HEK293 (cell line): ENCODE results near the gene DNAJA3.

Source experiments
- HOXA7 ChIP-seq: sonication (generic); formaldehyde crosslinking; IDR thresholded peaks from 2 replicates; pipeline ENCODE4 v1.8.1; 2022; ENCODE audit warnings: missing genetic modification reagents, borderline replicate concordance
- YY1 ChIP-seq: fragments of 450-650 bp; formaldehyde crosslinking; IDR thresholded peaks from 2 replicates; pipeline ENCODE4 v1.5.1; 2018; ENCODE audit warnings: missing biosample characterization, missing genetic modification characterization
- ZNF404 ChIP-seq: fragments of 450-650 bp; formaldehyde crosslinking; IDR thresholded peaks from 2 replicates; pipeline ENCODE4 v1.5.1; 2017; ENCODE audit warnings: missing biosample characterization, missing genetic modification characterization
- ZNF792 ChIP-seq: fragments of 450-650 bp; formaldehyde crosslinking; IDR thresholded peaks from 2 replicates; pipeline ENCODE4 v1.5.1; 2016; ENCODE audit warnings: missing biosample characterization, missing genetic modification characterization
- TF ChIP-seq, protein P1 (sequence below): fragments of 450-650 bp; formaldehyde crosslinking; IDR thresholded peaks from 2 replicates; pipeline ENCODE4 v1.5.1; 2016; ENCODE audit warnings: missing biosample characterization, missing genetic modification characterization
- TF ChIP-seq, protein P2 (sequence below): fragments of 450-650 bp; formaldehyde crosslinking; IDR thresholded peaks from 2 replicates; pipeline ENCODE4 v1.5.1; 2016; ENCODE audit warnings: missing biosample characterization, missing genetic modification characterization

DNA sequence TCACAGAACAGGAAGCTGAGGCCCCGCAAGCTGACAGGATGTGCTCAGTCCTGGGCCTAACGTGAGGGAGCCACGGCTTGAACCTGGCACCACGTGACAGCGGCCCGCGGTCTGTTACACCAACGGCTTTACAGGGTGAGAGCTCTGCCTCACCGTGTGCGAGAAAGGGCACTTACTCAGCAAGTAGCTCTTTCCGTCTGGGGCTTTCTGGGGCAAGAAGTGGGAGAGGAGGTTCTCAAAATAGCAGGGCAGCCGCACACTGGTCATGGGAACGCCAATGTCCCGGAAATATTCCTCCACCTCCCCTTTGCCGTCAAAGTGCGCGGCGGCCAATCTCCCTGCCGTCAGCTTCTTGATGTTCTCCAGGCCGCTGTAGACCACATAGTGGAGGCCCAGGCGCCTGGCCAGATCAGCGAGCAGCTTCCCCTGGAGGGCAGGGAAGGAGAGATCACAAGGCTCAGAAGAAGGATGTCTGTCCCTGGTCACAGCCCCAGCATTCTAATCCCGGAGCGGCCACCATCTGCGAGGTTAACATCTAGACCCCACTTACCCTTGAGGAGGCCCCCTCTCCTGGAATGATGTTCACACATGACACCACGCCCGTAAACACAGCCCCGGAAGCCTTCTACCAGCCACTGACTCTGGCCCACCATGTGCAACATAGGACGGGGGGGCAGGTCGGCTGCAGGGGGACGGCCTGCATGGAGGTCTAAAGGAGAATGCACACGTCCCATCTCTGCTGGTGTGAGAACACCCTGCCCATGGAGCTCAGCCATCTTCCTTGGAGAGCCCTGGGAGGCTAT lies 40.5 kb downstream of the DNAJA3 start:
- TF ChIP-seq ZNF792 (tag by site-specific recombination) (no peak), ZNF404 (no peak), YY1 (tag by site-specific recombination) (no peak), HOXA7 (CRISPR knock-in tag) (no peak)
- TF ChIP-seq, protein P1, sequence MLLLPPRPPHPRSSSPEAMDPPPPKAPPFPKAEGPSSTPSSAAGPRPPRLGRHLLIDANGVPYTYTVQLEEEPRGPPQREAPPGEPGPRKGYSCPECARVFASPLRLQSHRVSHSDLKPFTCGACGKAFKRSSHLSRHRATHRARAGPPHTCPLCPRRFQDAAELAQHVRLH (tag by site-specific recombination): no peak
- TF ChIP-seq, protein P2, sequence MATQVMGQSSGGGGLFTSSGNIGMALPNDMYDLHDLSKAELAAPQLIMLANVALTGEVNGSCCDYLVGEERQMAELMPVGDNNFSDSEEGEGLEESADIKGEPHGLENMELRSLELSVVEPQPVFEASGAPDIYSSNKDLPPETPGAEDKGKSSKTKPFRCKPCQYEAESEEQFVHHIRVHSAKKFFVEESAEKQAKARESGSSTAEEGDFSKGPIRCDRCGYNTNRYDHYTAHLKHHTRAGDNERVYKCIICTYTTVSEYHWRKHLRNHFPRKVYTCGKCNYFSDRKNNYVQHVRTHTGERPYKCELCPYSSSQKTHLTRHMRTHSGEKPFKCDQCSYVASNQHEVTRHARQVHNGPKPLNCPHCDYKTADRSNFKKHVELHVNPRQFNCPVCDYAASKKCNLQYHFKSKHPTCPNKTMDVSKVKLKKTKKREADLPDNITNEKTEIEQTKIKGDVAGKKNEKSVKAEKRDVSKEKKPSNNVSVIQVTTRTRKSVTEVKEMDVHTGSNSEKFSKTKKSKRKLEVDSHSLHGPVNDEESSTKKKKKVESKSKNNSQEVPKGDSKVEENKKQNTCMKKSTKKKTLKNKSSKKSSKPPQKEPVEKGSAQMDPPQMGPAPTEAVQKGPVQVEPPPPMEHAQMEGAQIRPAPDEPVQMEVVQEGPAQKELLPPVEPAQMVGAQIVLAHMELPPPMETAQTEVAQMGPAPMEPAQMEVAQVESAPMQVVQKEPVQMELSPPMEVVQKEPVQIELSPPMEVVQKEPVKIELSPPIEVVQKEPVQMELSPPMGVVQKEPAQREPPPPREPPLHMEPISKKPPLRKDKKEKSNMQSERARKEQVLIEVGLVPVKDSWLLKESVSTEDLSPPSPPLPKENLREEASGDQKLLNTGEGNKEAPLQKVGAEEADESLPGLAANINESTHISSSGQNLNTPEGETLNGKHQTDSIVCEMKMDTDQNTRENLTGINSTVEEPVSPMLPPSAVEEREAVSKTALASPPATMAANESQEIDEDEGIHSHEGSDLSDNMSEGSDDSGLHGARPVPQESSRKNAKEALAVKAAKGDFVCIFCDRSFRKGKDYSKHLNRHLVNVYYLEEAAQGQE: no peak
